ENCODE results near the gene TBC1D8.

- TF ChIP-seq POLR2A (IDR thresholded peaks at IDR 0.05) (no peak), CTCF (IDR thresholded peaks at IDR 0.05) (no peak)
These were observed 153.0 kb downstream of the TBC1D8 start for GRCh38 chr2:100998235-100998573.

Measured in body of pancreas (tissue), 4 donors.